B cell (primary cell): ENCODE data around the gene CEACAM3. TPM values are rescaled to one million over a fixed set of nuclear protein-coding genes. Genes with fewer than 3 reads are reported as not detected.
"Not testable (repeated sequence)": the region's sequence is repeated elsewhere in the genome, so short reads cannot be mapped to it uniquely, and the experiment has no call there.

Source experiments
- ATAC-seq: fragments of 200-7000 bp; cut with Tn5 transposase; one replicate; pipeline ENCODE4 v1.10.0; 2021; ENCODE audit warnings: low read depth, mild to moderate bottlenecking, moderate number of reproducible peaks, moderate library complexity
- CTCF ChIA-PET: fragments of 350-600 bp; sonication (Branson Sonifier 250); formaldehyde crosslinking; loops from one replicate; lab custom pipeline; 2021; ENCODE audit warnings: antibody characterized with exemption, inconsistent platforms; lab: Charles Lee
- POLR2A ChIA-PET: fragments of 350-600 bp; sonication (Branson Sonifier 250); formaldehyde crosslinking; loops from one replicate; lab custom pipeline; 2021; ENCODE audit warnings: antibody characterized with exemption; lab: Charles Lee
- DNase-seq: peaks from one replicate; pipeline ENCODE4 v3.0.0; 2013
- H2AFZ ChIP-seq: 2 replicates; pipeline ENCODE4 v1.6.1; 2012; ENCODE audit warnings: mild to moderate bottlenecking, low read depth, low read length; ENCODE audit not compliant: insufficient read depth, poor library complexity, severe bottlenecking
- H3K27ac ChIP-seq, 2 donors: 1 replicate in 1 of 2; 2 replicates in 1 of 2; pipeline ENCODE4 v1.5.1; 2012 to 2013; ENCODE audit warnings: low read length in 2 of 2, mild to moderate bottlenecking in 2 of 2, moderate library complexity in 1 of 2
- H3K27me3 ChIP-seq, 4 experiments: fragments of 200-600 bp in 1 of 4; sonication (generic) in 1 of 4; replicated peaks in 1 of 4; 1 replicate in 2 of 4; 2 replicates in 2 of 4; pipeline versions ENCODE4 v1.6.1 to v1.7.0; 2013 to 2016; ENCODE audit warnings: low read length in 3 of 4, mild to moderate bottlenecking in 2 of 4, mixed read lengths in 1 of 4, moderate library complexity in 1 of 4; ENCODE audit not compliant: insufficient read depth in 4 of 4, control insufficient read depth in 3 of 4; ENCODE audit errors: control extremely low read depth in 1 of 4
- H3K36me3 ChIP-seq, 2 experiments: replicated peaks in 1 of 2; 1 replicate in 1 of 2; 2 replicates in 1 of 2; pipeline versions ENCODE4 v1.6.1 to v1.7.1; 2013; ENCODE audit warnings: low read length in 1 of 2; ENCODE audit not compliant: insufficient read depth in 2 of 2, control insufficient read depth in 1 of 2; ENCODE audit errors: control extremely low read depth in 1 of 2, extremely low read depth in 1 of 2
- H3K4me1 ChIP-seq, 2 donors: fragments of 200-600 bp in 1 of 2; sonication (generic) in 1 of 2; 1 replicate in 1 of 2; 2 replicates in 1 of 2; pipeline versions ENCODE4 v1.5.1 to v1.6.1; 2013 to 2017; ENCODE audit warnings: low read length in 2 of 2; ENCODE audit not compliant: control insufficient read depth in 2 of 2, insufficient read depth in 2 of 2
- H3K4me2 ChIP-seq: replicated peaks from 2 replicates; pipeline ENCODE3; 2012; ENCODE audit warnings: mild to moderate bottlenecking, low read depth, low read length; ENCODE audit not compliant: poor library complexity, severe bottlenecking
- H3K4me3 ChIP-seq, 5 experiments: fragments of 200-600 bp in 1 of 5; sonication (generic) in 1 of 5; 1 replicate in 3 of 5; 2 replicates in 2 of 5; pipeline versions ENCODE4 v1.5.1 to v1.7.0; 2011 to 2016; ENCODE audit warnings: low read length in 4 of 5, mild to moderate bottlenecking in 4 of 5, low read depth in 2 of 5, control low read depth in 1 of 5, moderate library complexity in 1 of 5; ENCODE audit not compliant: insufficient read depth in 1 of 5; ENCODE audit errors: control extremely low read depth in 1 of 5, extremely low read depth in 1 of 5
- H3K79me2 ChIP-seq: fragments of 200-600 bp; sonication (generic); one replicate; pipeline ENCODE4 v1.6.0; 2016; ENCODE audit warnings: low read length; ENCODE audit not compliant: control insufficient read depth, insufficient read depth
- H3K9ac ChIP-seq: fragments of 200-600 bp; sonication (generic); 2 replicates; pipeline ENCODE4 v1.6.1; 2017; ENCODE audit warnings: mild to moderate bottlenecking, low read length, moderate library complexity
- H3K9me3 ChIP-seq, 3 donors: one replicate each; pipeline versions ENCODE4 v1.6.1 to v1.7.1; 2013; ENCODE audit warnings: low read length in 2 of 3; ENCODE audit not compliant: control insufficient read depth in 2 of 3, insufficient read depth in 1 of 3; ENCODE audit errors: control extremely low read depth in 1 of 3
- H4K20me1 ChIP-seq: 2 replicates; pipeline ENCODE4 v1.6.0; 2012; ENCODE audit warnings: mild to moderate bottlenecking, low read length; ENCODE audit not compliant: insufficient read depth, control insufficient read depth, poor library complexity, severe bottlenecking
- H3K27ac Mint-ChIP-seq: one replicate; pipeline ENCODE4 v1.8.0; 2021; ENCODE audit warnings: mixed read lengths
- H3K27me3 Mint-ChIP-seq: one replicate; pipeline ENCODE4 v1.8.0; 2021; ENCODE audit warnings: mixed read lengths
- H3K4me1 Mint-ChIP-seq: one replicate; pipeline ENCODE4 v1.8.0; 2021; ENCODE audit warnings: mixed read lengths
- H3K4me3 Mint-ChIP-seq: one replicate; pipeline ENCODE4 v1.8.0; 2021; ENCODE audit warnings: mixed read lengths
- H3K9me3 Mint-ChIP-seq: one replicate; pipeline ENCODE4 v1.8.0; 2022; ENCODE audit warnings: mixed read lengths; ENCODE audit not compliant: insufficient read depth
- CTCF ChIP-seq: fragments of 200-600 bp; IDR thresholded peaks from one replicate; pipeline ENCODE4 v1.8.0; 2022; ENCODE audit warnings: antibody characterized with exemption, mild to moderate bottlenecking
- EZH2 ChIP-seq: IDR thresholded peaks from 2 replicates; pipeline ENCODE4 v1.6.1; 2012; ENCODE audit warnings: borderline replicate concordance, low read depth, mild to moderate bottlenecking, moderate library complexity, low read length; ENCODE audit not compliant: insufficient read depth, poor library complexity, severe bottlenecking
- whole genome bisulfite sequencing: methylation state at CpG from one replicate; pipeline ENCODE4 v1.1.5; 2013; ENCODE audit warnings: missing lambda C conversion rate; ENCODE audit not compliant: insufficient coverage; 5-methylcytosine and 5-hydroxymethylcytosine counted together
- intact Hi-C: fragments of 100-400 bp; cut with micrococcal nuclease; formaldehyde crosslinking; loops from one replicate; pipeline ENCODE4 v1.10.0; 2022
- polyA plus RNA-seq: library from polyadenylated mRNA; depleted of rRNA; stranded (reverse); fragments of >200 nt; gene quantifications from 2 replicates; pipeline ENCODE4 v1.2.3, GENCODE V29; 2012
- total RNA-seq, 2 donors: library from RNA; stranded (reverse); fragments of 120-200 nt in 1 of 2; gene quantifications; 1 replicate in 1 of 2; 2 replicates in 1 of 2; pipeline versions ENCODE4 v1.2.3 to v1.2.4, GENCODE V29; 2013 to 2022

CEACAM3 gene
- total and polyA plus RNA-seq, 2 donors (not counting 1 experiment from before 2014, with no cell fraction given): not detected

- H3K4me1 ChIP-seq: no peaks in the 10 kb centered on the region
- no peaks in the 10 kb centered on the region for H3K9me3 Mint-ChIP-seq
- no peak overlapping the region for H3K27ac ChIP-seq
- intact Hi-C loops: no loop called here
- H3K9ac ChIP-seq: no peak overlapping the region
- H3K27me3 ChIP-seq: peaks cover 0 to 13% (median 0%) of the 10 kb centered on the region in 4 experiments
- no peak overlapping the region for H3K27ac Mint-ChIP-seq
- H3K4me1 Mint-ChIP-seq: no peaks in the 10 kb centered on the region
- ATAC-seq (no peak), DNase-seq (no peak)
- H3K36me3 ChIP-seq: no peaks in the 10 kb centered on the region
- H3K4me3 Mint-ChIP-seq: no peak overlapping the region
- 100% methylated on average over 1 of the region's 2 CpGs for WGBS
- no peak overlapping the region for H2AFZ ChIP-seq
- TF ChIP-seq CTCF (no peak), EZH2 (no peak)
- CTCF ChIA-PET: no interaction called here
- H4K20me1 ChIP-seq: no peaks in the 10 kb centered on the region
- POLR2A ChIA-PET: no interaction called here
- H3K4me2 ChIP-seq: no peak overlapping the region
- no peaks in the 10 kb centered on the region for H3K9me3 ChIP-seq
- no peak overlapping the region for H3K4me3 ChIP-seq
- no peaks in the 10 kb centered on the region for H3K79me2 ChIP-seq
- H3K27me3 Mint-ChIP-seq: peaks cover 28% of the 10 kb centered on the region
These were observed 29.3 kb upstream of the CEACAM3 start for GRCh38 chr19:41767115-41767514.

DNA sequence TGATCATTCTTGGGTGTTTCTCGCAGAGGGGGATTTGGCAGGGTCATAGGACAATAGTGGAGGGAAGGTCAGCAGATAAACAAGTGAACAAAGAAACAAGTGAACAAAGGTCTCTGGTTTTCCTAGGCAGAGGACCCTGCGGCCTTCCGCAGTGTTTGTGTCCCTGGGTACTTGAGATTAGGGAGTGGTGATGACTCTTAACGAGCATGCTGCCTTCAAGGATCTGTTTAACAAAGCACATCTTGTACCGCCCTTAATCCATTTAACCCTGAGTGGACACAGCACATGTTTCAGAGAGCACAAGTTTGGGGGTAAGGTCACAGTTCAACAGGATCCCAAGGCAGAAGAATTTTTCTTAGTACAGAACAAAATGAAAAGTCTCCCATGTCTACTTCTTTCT, 28.3 kb upstream of the CEACAM3 start:
- H3K79me2 ChIP-seq, ATAC-seq, H3K27ac Mint-ChIP-seq, DNase-seq, H3K4me3 ChIP-seq, H3K36me3 ChIP-seq, H3K4me1 ChIP-seq, H3K27me3 ChIP-seq, H3K27ac ChIP-seq, H4K20me1 ChIP-seq, H3K9me3 Mint-ChIP-seq, H3K4me3 Mint-ChIP-seq, H3K4me2 ChIP-seq, H3K9ac ChIP-seq, CTCF ChIA-PET, H3K4me1 Mint-ChIP-seq, POLR2A ChIA-PET, intact Hi-C loops, H3K9me3 ChIP-seq, H2AFZ ChIP-seq: not testable (repeated sequence)
- H3K27me3 Mint-ChIP-seq: peaks cover 27% of the 10 kb centered on the region
- WGBS: no CpG with 5 or more reads among the region's 5 CpGs
